GM19372 (cell line): ENCODE data around the gene SPON1.
"Not testable (repeated sequence)": the region's sequence is repeated elsewhere in the genome, so short reads cannot be mapped to it uniquely, and the experiment has no call there.

ENCODE experiments used
- ATAC-seq: cut with Tn5 transposase; IDR thresholded peaks from one replicate; pipeline ENCODE4 v1.9.1; 2021; ENCODE audit warnings: mild to moderate bottlenecking, low read depth, moderate library complexity; ENCODE audit not compliant: unreplicated experiment

The SPON1 gene

DNA sequence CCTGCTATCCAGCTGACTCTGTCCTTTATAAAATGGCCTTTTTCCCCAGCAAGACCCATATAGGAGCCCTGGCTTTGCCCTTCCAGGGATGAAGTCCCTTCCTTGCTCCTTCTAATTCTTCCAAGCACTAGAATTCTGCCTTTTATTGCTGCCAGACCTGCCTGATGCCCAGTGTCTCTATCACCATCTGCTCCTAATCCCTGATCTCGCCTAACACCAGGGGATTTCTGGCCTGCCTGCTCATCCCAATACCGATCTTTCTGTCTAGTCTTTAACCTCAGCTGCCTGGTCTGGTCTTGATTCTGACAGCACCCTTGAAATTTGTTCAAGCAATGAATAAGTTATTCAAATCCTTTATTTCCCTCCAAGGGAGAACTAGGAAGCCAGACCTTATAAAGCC is 150.2 kb downstream of the SPON1 start:
- no peak for ATAC-seq

DNA sequence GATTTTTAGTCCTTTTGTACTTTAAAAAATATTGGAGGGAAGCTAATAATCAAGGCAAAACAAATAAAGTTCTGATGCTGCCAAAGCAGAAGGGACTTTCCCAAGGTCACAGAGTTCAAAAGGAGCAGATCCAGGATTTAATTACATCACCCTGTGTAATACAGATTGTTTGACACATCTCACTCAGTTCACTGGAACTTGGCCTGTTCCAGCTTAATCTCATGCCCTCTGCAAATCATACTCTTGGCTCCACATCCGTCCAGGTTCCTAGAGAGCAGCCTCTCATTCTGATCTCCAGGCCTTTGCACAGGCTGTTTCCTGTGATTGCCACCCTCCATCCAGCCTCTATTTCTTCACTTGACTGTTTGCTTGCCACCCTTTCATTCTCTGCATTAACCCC is 151.7 kb downstream of the SPON1 start:
- no peak for ATAC-seq

DNA sequence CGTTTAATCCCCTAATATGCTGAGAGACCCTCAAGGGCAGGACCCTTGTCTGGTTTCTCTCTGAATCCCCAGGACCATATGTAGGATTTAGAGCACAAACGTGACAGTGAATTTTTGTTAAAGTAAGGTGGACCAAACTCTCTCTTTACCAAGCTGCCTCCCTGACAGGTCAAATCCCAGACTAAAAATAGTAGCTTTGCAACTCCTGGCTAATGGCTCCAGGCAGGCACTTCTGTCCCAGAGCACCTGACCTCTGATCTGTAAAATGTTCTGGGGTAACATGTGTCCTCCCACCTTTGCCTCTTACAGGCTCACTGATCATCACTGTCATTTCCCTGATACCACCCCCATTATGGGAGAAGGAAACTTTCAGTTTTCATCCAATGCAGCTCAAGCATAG is 152.3 kb downstream of the SPON1 start:
- ATAC-seq = no peak

DNA sequence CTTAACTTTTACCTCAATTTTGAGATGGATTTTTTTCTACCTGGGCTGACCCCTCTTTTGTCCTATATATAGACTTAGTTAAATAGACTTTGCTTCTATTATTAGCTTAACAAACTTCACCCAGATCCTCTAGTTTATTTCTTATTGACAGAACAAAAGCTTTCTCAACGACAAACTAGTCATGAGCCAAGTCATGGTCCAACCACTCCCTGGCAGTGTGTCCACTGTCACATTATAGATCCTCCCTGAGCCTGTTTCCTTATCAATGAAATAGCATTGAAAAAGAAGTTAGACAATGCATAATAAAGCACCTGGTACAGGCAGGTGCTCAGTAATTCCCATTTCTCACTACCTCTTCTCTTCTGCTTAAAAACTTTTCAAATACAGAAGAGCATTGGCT is 155.1 kb downstream of the SPON1 start:
- no peak for ATAC-seq

DNA sequence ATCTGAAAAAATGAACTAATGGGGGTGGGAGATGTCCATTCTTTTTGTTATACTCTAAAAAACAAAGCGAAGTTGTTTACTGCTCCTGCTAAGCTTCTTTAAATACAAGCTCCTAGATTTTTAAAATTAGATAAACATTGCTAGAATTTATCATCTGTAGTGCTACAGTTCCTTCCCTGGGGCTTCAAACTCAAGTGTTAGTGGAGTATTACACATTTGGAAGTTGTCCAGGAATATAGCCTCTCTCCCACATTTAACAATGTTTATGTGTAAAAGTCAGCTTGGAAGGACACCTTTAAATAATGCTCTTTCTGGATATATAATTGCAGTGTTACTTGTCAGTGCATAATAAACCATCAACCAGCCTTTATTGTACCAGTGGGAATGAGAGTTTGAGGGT is 155.5 kb downstream of the SPON1 start:
- no peak for ATAC-seq

DNA sequence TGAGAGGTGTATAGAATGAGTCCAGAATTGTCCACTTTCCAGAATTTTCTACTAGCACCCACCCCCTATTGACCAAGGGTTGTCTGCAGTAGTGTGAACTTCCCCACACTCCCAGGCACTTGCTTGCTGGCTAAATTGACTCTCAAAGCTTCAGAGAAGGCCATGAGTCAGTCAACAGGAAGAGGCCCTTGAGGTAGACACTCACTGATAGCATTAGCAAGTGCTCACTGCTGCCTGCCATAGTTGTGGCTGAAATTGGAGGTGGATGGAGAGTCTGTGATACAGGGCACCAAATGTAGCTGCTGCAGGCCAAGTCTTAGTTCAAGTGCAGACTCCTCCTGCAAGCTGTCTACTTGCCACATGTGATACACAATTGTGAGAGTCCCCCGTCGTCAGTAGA is 156.8 kb downstream of the SPON1 start:
- ATAC-seq = no peak

DNA sequence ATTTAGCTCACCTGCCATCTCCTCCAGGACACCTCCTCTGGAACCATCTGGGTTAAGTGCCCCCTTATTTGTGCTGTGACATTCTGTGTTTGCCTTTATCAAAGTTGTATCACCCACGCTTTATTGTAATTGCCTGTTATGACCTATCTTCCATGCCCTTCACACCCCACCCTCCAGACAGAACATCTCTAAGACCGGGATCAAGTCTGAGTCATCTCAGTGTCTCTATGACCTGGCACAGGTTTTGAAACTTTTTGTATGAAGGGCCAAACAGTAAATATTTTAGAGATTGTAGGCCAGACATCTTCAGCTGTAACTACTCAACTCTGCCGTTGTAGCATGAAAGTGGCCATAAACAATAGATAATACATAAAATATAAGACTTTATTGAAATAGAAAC is 161.8 kb downstream of the SPON1 start:
- ATAC-seq = no peak

DNA sequence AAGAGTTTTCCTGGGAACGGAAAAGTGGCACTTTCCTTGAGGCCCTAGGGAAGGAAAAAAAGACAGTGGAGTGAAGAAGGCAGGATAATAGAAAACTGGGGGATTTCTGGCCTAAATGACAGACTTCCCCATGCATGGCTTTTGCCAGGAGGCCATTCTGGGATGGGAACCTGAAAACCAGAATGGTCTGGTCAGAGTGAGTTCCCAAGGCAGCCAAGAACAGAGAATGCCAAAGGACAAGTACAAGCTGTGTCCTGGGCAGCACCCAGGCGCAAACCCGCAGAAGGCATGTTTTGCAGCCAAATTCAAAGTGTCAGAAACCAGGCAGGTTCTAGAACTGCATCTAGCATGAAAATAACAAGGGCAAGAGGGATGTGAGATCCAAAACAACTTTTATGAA is 162.4 kb downstream of the SPON1 start:
- ATAC-seq = no peak

DNA sequence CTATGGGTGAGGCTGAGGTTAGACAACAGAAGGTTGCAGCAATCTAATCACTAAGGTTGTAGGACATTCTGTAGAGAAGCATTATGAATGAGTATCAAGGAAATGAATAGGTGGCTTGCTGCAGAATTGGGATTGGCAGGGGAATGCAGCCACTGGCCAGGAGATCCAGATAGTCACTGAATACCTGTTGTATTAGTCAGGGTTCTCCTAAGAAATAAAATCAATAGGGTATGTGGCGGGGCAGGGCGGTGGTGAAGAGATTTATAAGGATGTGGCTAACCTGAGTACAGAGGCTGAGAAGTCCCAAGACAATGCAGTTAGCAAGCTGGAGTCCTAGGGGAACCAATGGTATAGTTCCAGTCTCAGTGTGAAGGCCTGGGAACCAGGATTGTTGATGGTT is 163.0 kb downstream of the SPON1 start:
- ATAC-seq = no peak

DNA sequence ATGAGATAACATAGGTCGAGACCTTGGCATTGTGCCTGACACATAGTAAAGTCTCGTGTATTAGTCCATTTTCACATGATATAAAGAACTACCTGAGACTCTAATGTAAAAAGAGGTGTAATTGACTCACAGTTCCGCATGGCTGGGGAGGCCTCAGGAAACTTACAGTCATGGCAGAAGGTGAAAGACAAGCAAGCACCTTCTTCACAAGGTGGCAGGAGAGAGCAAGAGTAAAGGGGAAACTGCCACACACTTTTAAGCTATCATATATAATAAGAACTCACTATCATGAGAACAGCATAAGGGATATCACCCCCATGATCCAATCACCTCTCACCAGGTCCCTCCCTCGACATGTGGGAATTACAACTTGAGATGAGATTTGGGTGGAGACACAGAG is 165.2 kb downstream of the SPON1 start:
- no peak for ATAC-seq

DNA sequence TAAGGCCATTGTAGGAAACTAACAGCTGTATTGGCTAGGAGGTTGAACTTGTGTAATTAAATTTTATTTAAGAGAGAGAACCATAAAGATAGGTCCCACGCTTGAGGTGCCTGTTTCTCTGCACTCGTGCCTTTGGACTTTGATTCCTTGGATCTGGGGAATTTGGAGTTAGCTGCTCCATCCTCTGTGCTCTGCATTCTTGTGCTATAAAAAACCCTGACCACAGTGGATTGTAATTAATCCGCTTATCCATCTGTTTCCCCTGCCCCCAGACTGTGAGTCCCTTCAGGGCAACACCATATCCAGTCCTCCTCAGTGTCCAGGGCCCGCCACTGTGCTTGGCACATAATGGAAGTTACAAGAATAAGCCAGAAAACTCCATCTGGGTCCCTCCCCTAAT is 169.8 kb downstream of the SPON1 start:
- no peak for ATAC-seq

DNA sequence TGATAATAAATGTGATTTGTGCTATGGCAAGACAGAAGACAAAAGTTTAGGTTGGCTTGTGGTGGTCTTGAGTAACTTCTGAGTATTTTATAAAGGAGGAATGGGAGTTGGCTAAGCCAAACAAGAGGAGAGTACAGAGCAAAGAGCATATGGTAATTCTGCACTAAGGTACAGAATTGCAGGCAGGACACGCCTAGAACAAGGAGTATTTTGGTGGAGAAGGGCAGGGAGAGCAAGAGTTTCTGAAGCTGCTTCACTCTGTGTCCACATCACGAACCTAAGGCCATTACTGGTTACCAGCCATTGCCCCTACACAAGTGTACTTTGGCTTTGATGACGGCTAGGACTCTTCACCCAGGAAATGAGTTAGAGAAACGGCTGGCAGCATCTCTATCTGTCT is 170.9 kb downstream of the SPON1 start:
- ATAC-seq = no peak

DNA sequence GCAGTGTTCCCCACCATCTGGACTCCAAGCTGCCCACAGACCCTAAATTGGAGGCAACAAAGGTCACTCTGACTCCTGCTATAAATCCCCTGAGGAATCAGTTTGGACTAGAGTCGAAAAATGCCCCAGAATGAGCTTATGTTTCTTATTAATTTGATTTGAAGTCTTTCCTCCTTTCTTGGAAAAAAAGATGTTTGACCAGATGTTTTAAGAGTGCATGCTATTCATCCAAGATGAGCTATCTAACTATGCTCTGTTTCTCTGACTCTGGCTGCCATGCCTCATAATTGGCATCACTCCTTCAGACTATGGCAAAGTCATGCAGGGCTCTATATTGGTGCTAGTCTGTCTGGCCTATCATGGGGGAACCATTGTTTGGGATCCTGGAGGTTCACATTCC is 174.0 kb downstream of the SPON1 start:
- ATAC-seq = no peak

DNA sequence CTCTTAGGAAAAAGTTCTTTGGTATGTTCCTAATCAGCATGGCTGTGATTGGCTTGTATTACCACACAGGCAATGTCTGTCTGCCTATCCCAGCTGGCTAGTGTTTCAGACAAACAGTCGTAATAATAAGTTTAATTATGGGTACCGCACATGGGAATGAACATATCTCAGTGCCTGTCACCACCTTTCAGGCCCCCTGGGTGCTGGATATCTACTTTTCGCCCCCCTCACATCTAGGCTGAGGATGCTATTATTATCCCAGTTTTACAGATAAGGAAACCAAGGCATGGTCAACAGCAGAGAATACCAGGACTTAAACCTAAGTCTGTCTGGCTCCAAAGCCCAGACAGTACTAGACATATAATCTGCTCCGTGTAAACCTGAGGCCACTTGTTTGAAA is 174.8 kb downstream of the SPON1 start:
- ATAC-seq = no peak

DNA sequence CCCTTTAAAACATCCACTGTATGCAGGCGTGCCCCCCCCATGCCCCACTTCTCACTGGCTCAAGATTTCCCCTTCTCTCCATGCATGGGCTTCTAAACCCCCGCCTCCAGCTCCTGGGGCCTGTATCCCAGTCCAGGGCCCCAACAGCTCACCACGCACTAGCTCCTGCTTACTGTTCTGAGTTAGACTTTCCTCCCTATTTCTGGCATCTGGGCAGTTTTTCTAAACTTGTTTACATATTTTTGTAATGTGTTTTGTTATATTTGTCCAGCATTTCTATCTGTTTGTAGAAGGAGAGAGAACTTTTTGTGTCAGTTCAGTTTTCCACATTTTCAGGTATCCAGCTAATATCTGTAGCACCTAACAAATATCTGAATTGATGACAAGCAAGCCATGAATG is 178.5 kb downstream of the SPON1 start:
- ATAC-seq = no peak

DNA sequence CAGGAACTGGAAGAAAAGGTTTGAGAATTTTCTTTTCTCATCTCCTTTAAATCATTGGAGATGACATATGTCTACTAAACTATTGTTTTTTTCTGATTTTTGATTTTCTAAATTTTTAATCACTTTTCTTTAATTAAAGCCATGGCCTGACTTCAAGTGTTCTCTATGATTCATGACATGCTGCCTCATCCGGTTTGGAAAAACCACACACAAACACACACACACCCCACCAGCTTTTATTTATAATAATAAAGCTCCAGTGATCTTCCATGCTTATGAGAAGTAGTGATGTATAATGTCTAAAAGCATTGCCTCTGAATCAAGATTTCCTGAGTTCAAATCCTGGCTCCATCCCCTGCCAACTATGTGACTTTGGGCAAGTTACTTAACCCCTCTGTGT is 179.2 kb downstream of the SPON1 start:
- ATAC-seq = no peak

DNA sequence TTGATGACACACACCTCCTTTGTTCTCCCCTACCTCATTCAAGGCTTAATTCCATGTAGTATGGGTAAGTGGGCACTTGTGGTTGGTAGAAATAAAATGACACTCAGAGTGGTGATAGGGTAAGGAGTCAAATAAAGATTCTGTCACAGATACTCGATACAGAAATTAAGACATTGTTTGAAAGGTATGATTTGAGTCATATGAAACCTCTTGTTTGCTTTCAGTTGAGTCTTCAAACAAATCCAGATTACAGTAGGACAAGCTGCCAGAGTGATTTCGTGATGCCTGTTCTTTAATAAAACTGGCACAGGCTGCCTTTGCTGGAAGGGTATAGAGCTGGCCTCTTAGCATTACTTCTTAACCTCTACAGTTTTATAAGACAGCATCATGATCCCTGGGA is 182.4 kb downstream of the SPON1 start:
- no peak for ATAC-seq

DNA sequence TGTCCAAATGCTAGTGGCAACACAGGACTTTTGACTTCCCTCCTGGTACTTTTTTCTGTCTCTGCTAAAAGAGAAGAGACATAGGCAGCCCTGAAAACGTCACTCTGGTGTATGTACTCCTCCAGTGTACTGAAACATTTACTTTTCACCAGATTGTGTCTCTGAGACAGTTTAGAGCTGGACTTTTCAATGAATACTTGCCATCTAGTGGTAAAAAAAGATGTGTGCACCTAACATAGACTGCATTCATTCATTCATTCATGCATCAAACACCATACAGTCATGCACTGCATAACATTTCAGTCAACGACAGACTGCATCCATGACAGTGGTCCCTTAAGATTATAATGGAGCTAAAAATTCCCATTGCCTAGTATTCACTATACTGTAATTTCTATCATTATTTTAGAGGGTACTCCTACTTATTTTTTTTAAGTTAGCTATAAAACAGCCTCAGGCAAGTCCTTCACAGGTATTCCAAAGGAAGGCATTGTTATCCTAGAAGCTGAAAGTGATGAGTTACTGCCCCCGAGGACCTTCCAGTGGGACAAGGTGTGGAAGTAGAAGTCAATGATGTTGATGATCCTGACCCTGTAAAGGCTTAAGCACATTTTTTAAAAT is 186.2 kb downstream of the SPON1 start:
- peak; percentile 67 for ATAC-seq

DNA sequence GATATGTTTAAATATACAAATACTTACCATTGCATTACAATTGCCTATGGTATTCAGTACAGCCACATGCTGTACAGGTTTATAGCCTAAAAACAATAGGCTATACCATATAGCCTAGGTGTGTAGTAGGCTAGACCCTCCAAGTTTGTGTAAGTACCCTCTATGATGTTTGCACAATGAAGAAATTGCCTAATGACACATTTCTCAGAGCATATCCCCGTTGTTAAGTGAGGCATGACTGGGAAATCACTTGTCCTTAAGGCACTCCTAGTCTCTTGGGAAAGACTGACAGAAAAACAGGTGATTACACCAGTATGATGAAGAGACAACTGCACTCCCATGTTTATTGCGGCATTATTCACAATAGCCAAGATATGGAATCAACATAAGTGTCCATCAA is 187.2 kb downstream of the SPON1 start:
- ATAC-seq = no peak

DNA sequence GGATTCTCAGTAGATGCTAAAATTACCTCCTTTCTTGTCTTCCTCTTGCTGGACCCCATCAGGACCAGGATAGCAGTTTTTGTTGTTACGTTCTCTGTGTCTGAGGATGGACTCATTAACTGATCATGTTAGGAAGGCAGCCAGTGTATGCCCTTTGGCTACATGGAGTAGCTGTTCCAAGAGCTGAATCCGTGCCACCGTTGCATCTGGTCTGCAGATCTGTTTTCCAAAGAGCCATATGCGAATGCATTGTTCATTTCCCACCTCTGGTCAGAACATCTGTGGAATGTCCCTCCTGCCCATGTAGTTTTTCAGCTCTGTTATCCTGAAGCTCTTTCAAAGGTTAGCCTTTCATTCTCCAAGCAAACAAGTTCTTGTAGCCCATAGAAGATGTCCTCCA is 188.4 kb downstream of the SPON1 start:
- no peak for ATAC-seq

DNA sequence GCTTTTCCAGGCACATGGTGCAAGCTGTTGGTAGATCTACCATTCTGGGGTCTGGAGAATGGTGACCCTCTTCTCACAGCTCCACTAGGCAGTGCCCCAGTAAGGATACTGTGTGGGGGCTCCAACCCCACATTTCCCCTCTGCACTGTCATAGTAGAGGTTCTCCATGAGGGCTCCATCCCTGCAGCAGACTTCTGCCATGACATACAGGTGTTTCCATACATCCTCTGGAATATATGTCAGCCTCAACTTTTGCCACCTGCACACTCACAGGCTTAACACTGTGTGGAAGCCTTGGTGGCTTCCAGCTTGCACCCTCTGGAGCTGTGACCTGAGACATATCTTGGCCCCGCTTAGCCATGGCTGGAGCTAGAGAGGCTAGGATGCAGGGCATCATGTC is 191.6 kb downstream of the SPON1 start:
- ATAC-seq = not testable (repeated sequence)

DNA sequence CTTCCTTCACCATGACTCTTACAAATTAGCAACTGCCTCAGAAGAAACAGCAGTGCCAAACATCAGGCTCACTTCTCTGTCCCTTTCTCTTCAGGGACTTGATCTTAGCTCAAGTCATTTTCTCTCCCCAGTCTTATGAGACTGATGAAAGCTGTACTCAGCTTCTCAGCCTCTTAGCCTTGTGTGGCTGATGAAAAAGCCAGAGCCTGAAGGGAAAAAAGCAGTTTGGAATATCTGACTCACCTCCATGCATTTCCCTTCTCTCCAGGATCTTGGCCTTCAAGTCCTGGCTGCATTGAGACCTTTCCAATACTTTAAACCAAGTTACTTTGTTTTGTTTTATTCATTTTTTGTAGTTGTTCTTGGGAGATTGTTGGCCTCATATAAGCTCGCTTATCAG is 195.9 kb downstream of the SPON1 start:
- ATAC-seq = no peak

DNA sequence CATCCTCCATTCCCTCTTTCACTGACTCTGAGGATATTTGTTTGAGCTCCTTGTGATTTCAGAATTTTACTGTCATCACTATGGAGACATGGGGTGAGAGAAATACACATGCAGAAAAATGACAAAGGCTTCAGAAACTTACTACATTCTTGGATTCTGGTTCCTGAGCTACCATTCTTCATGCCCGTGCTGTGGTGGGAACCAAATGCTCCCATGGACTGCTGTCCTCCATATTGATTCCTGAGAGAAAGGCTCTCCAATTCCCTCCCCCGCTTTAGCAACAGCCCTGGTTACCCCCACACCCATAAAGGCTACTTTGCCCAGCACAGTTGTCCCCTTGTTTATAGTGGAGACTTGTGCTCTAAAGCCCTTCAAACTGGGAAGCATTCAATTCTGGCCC is 201.1 kb downstream of the SPON1 start:
- ATAC-seq = no peak
